ENCODE measurements around the gene AGPAT3.

- TF ChIP-seq POLR2AphosphoS5 (IDR thresholded peaks at IDR 0.05), result no peak
- TF ChIP-seq CTCF (IDR thresholded peaks at IDR 0.05), result peak; percentile 89 to 97 (median 94)
- TF ChIP-seq POLR2A (IDR thresholded peaks at IDR 0.05), result no peak
- no peak for TF ChIP-seq EP300 (IDR thresholded peaks at IDR 0.05)
Measured at GRCh38 chr21:43938751-43939442, 73.9 kb downstream of the AGPAT3 start.

All from upper lobe of left lung (tissue), 4 donors.